Central memory CD8-positive, alpha-beta T cell (primary cell): ENCODE data around the gene ELAPOR1.

Experiments used
- ATAC-seq: fragments of 150-1000 bp; cut with Tn5 transposase; replicated peaks from 2 replicates; pipeline ENCODE4 v1.10.0; 2022; ENCODE audit warnings: mild to moderate bottlenecking, moderate FRiP score, moderate number of reproducible peaks; ENCODE audit not compliant: poor library complexity, severe bottlenecking; ENCODE audit errors: extremely low read depth
- DNase-seq, 2 donors: peaks; one replicate each; pipeline ENCODE4 v3.0.0; 2021; ENCODE audit warnings: low spot score in 2 of 2
- H3K27ac Mint-ChIP-seq: one replicate; pipeline ENCODE4 v1.8.0; 2022; ENCODE audit warnings: low read depth, mild to moderate bottlenecking, moderate library complexity, mixed read lengths
- H3K27me3 Mint-ChIP-seq: one replicate; pipeline ENCODE4 v1.8.0; 2022; ENCODE audit warnings: mixed read lengths
- H3K36me3 Mint-ChIP-seq: one replicate; pipeline ENCODE4 v1.8.0; 2022; ENCODE audit warnings: mild to moderate bottlenecking, moderate library complexity, mixed read lengths; ENCODE audit not compliant: insufficient read depth
- H3K4me1 Mint-ChIP-seq: one replicate; pipeline ENCODE4 v1.8.0; 2022; ENCODE audit warnings: mixed read lengths
- H3K4me3 Mint-ChIP-seq: one replicate; pipeline ENCODE4 v1.8.0; 2022; ENCODE audit warnings: mild to moderate bottlenecking, moderate library complexity, mixed read lengths
- H3K9me3 Mint-ChIP-seq: one replicate; pipeline ENCODE4 v1.8.0; 2022; ENCODE audit warnings: mixed read lengths

Gene ELAPOR1

DNA sequence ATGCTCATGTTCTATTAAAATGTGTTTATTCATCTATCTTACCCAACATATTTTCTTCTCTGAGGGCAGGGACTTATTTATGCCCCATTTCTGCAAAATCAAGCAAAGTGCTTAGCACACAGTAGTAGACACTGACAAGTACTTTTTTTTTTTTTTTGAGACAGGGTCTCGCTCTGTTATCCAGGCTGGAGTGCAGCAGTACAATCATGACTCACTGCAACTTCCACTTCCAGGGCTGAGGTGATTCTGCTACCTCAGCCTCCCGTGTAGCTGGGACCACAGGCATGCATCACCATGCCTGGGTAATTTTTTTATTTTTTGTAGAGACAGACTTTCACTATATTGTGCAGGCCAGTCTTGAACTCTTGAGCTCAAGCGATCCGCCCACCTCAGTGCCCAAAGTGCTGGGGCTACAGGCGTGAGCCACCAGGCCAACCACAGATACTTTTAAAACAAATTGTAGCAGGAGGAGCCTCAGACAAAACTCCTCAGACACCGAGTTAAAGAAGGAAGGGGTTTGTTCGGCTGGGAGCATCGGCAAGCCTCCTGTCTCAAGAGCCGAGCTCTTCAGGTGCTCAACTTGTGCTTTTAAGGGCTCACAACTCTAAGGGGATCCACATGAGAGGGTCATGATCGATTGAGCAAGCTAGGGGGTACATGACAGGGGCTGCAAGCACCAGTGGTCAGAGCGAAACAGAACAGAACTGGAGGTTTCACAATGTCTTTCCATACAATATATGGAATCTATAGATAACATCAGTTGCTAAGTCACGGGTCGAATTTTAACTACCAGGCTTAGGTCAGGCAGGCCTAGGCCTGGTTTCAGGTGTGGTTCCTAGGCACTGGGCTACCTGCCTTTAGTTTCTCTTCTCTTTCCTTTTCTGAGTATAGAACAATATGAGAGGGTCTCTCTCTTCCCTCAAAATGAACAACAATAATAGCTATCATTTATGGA is 29.1 kb upstream of the ELAPOR1 start:
- Mint-ChIP-seq H3K36me3 (peaks cover 6% of the 10 kb centered on the region), H3K4me1 (no peaks in the 10 kb centered on the region), H3K4me3 (no peak overlapping the region), H3K27me3 (no peaks in the 10 kb centered on the region), H3K27ac (no peak overlapping the region), H3K9me3 (no peaks in the 10 kb centered on the region)
- DNase-seq (no peak), ATAC-seq (no peak)

DNA sequence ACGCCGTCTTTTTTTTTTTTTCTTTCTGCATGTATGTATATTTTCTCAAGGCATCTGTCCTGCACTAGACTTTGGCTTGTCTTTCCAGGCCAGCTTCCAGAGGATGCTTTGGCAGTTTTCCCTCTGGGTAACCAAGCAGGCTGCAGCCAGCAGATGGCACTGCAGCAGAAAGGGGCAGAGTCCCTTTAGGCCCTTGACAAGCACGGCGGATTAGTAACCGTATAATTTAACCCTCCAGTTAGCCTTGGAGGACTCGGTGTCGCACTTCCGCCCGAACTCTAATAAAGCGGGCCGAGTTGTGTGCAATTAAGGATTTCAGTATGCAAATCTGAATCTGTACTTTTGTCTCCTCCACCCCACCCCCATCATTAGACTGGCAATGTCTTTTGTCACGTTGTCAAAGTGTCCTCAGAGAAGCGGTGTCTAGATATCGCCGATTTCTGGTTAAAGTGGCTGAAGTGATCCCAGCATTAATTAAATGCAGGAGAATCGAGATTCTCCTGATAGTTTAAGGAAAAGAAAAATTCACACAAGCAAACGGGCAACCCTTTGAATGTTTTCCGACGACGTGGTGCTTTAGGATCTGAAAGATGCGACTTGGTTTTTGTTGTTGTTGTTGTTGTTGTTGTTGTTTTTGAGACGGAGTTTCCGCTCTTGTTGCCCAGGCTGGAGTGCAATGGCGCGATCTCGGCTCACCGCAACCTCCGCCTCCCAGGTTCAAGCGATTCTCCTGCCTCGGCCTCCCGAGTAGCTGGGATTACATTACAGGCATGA is 24.5 kb upstream of the ELAPOR1 start:
- peak overlapping the region; percentile 96 for H3K27ac Mint-ChIP-seq
- peaks cover 14% of the 10 kb centered on the region for H3K36me3 Mint-ChIP-seq
- H3K4me1 Mint-ChIP-seq, result peaks cover 30% of the 10 kb centered on the region
- DNase-seq, result no peak
- H3K27me3 Mint-ChIP-seq, result no peaks in the 10 kb centered on the region
- H3K4me3 Mint-ChIP-seq, result peak overlapping the region; percentile 95
- no peaks in the 10 kb centered on the region for H3K9me3 Mint-ChIP-seq
- no peak for ATAC-seq

DNA sequence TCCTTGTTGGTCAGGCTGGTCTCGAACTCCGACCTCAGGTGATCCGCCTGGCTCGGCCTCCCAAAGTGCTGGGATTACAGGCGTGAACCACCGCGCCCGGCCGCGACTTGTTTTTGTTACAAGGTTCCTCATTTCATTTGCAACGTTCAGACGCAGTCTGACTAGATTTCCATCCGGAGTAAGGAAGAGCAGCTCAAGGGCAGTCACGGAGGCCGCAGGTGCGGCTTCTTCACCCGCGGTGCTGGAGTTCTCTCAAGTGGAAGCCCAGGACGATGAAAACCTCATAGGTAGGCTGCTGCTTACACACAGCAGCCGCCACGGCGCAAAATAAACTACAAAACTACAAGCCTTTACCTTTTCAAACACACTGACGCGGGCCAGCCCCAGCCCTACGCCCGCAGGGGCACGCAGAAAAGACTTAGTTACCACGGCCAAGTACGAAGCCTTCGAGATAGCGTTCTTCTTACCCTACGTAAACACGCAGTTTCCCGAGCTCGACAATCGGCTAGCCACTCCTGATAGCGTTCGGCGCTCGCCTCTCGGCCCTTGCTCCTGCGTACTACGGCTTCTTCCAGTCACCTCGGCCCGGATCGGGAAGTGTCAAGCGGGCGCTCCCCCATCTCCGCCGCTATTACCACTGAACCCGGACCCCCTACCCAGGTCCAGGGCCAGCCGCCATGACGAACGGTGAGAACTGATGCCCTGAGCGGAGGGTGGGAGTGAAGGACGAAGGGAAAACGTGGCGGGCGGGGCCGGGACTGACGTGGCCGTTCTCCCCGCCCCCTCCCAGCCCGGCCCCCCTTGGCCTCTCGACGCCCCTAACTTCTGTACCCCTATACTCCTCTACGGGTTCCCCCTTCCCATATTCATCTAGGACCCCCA is 23.5 kb upstream of the ELAPOR1 start, which contains the start of gene TMEM167B:
TMEM167B (plus strand) TSS at position 569 of the 882 bp plus-strand sequence; CDS start at position 678, 109 bp downstream.
- H3K27ac Mint-ChIP-seq, result peak within 1 kb of the TSS; percentile 96
- ATAC-seq (peak; percentile 88), DNase-seq (peak; percentile 72 to 80)
- H3K9me3 Mint-ChIP-seq, result no peaks in the 10 kb centered on the region
- peaks cover 19% of the 10 kb centered on the region for H3K36me3 Mint-ChIP-seq
- H3K4me1 Mint-ChIP-seq, result peaks cover 30% of the 10 kb centered on the region
- H3K27me3 Mint-ChIP-seq, result no peaks in the 10 kb centered on the region
- H3K4me3 Mint-ChIP-seq, result peak within 1 kb of the TSS; percentile 95

DNA sequence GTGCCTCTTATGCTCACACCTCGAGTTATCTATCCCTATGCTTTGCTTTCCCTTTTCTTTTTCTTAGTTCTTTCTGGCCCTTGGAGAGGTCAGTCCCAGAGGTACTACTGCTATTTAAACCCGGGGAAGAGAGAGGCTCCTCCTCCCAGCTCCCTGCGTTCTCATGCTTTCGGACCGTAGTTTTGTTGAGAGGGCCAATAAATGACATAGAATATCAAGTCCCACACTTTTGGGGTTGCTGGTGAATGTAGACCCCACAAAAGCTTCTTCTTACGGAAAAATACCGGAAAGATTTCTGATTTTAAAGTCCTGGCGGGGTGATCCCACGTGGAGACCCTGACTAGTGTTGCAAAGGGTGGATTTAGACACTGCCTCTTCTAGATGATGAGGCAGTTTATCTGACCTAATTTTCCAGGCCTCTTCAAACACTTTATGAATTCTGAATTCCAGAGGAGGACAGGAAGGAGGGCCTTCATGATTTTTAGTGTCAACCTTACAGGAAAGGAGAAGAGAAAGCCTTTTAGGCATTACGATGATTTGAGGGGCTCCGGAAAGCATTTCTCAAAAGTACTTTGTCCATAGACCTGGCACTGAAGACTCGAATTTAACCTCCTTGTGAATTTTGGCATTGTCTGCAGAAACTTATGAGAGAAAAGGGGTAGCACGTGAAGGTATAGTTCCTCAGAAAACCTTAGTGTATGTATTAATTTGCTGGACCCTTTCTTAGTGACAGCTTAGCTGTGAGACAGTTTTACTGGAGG is 22.7 kb upstream of the ELAPOR1 start:
- peak overlapping the region; percentile 96 for H3K27ac Mint-ChIP-seq
- peak; percentile 11 for ATAC-seq
- peaks cover 23% of the 10 kb centered on the region for H3K36me3 Mint-ChIP-seq
- peak overlapping the region; percentile 95 for H3K4me3 Mint-ChIP-seq
- DNase-seq, result no peak
- no peaks in the 10 kb centered on the region for H3K27me3 Mint-ChIP-seq
- peaks cover 30% of the 10 kb centered on the region for H3K4me1 Mint-ChIP-seq
- H3K9me3 Mint-ChIP-seq, result no peaks in the 10 kb centered on the region

DNA sequence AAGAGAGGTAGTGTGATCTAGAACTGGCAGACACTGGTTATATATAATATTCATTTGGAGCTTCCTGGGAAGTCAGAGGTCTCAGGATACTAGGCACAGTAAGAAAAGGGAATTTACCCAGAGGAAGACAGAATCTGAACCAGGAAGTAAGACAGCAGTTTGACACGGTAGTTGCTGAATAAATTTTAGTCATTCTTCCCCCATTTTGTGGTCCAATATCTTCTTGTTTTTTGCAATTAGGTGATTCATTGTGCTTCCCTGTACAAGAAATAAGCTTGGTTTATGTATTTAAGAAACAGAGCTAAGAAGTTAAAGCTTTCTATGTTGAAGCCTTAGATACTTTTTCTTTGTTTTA is 22.1 kb upstream of the ELAPOR1 start:
- peak overlapping the region; percentile 95 for H3K4me3 Mint-ChIP-seq
- H3K27ac Mint-ChIP-seq, result peak overlapping the region; percentile 96
- no peak for DNase-seq
- no peaks in the 10 kb centered on the region for H3K27me3 Mint-ChIP-seq
- H3K36me3 Mint-ChIP-seq, result peaks cover 23% of the 10 kb centered on the region
- peaks cover 30% of the 10 kb centered on the region for H3K4me1 Mint-ChIP-seq
- H3K9me3 Mint-ChIP-seq, result no peaks in the 10 kb centered on the region
- no peak for ATAC-seq

DNA sequence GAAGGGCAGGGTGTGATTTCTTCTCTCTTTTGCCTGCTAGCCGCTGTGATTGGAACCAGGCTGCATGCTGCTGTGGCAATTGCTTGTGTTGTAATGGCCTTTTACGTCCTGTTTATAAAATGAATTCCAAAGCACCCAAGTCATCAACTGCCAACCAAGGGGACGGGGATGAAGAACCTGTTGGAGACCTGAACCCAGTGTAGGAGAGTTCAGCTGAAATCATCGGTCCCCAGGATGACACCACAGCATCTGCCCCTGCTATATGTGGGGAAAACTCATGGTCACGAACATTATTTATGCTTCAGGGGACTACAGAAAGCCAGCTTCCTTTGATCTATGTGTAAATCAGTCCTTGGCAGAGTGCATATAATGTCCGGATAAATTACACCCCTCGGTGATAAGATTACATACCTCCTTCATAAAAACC is 19.5 kb upstream of the ELAPOR1 start:
- no peak for ATAC-seq
- H3K27ac Mint-ChIP-seq, result no peak overlapping the region
- DNase-seq, result no peak
- peaks cover 21% of the 10 kb centered on the region for H3K36me3 Mint-ChIP-seq
- H3K4me1 Mint-ChIP-seq, result peaks cover 30% of the 10 kb centered on the region
- no peaks in the 10 kb centered on the region for H3K9me3 Mint-ChIP-seq
- no peaks in the 10 kb centered on the region for H3K27me3 Mint-ChIP-seq
- no peak overlapping the region for H3K4me3 Mint-ChIP-seq

DNA sequence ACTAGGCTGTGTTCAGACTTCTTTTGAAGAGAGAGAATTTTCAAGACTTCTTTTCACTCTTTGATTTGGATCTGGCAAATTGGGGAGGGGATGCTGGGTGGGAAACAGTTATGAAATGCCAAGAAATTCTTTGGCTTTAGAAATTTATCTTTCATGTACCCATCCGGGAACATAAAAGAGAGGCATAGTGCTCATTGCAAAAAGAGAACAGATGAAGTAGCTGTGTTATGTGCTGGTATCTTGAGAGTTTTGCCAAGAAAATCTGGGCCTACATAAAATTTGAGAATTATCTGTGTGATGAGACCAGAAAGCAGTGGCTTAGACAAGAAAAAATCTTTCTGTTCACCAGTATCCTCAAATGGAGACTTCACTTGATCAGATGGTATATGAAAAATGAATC is 19.0 kb upstream of the ELAPOR1 start:
- DNase-seq, result no peak
- Mint-ChIP-seq H3K27ac (no peak overlapping the region), H3K4me3 (no peak overlapping the region), H3K4me1 (peaks cover 33% of the 10 kb centered on the region), H3K27me3 (no peaks in the 10 kb centered on the region), H3K9me3 (no peaks in the 10 kb centered on the region), H3K36me3 (peaks cover 21% of the 10 kb centered on the region)
- no peak for ATAC-seq

DNA sequence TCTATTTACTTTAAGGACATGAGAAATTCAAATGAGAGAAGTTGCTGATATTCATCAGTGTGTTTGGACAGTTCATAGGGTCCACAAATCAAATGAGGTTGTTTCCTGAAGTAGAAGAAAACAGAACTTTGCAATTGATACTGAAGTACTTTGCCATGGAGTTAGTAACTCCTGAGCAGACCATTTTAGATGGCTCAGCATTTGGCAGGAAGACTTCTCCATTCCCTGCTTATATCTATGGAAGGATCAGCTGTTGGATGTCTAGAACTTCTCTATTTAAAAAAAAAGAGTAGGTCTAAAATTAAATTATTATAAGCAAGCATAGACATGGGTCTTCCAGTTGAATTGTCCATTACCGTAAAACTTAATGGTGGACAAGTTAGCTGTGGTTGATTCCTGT is 18.3 kb upstream of the ELAPOR1 start:
- no peak overlapping the region for H3K27ac Mint-ChIP-seq
- no peaks in the 10 kb centered on the region for H3K9me3 Mint-ChIP-seq
- no peak for DNase-seq
- H3K4me3 Mint-ChIP-seq, result no peak overlapping the region
- peaks cover 26% of the 10 kb centered on the region for H3K36me3 Mint-ChIP-seq
- peaks cover 32% of the 10 kb centered on the region for H3K4me1 Mint-ChIP-seq
- no peak for ATAC-seq
- H3K27me3 Mint-ChIP-seq, result no peaks in the 10 kb centered on the region

DNA sequence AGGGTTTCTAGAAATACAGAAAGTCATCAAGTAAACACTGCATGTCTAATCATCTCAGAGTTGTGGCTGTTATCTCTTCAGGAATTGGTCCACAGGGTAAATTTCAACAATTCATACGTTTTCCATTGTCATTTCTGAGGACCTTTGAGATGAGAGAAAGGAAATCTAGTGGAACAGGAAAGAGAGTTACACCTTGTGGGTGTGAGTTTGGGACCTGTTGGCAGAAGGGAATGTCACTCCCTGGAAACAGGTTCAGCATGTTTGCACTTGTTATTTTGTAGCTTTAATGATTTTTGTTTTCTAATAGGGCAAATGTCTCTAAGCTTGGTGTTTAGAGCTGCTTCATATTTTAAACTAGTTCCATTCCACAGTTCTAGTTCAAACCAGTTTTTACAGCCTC is 17.8 kb upstream of the ELAPOR1 start:
- no peak overlapping the region for H3K27ac Mint-ChIP-seq
- H3K4me1 Mint-ChIP-seq, result peaks cover 33% of the 10 kb centered on the region
- H3K36me3 Mint-ChIP-seq, result peaks cover 31% of the 10 kb centered on the region
- DNase-seq (no peak), ATAC-seq (no peak)
- H3K27me3 Mint-ChIP-seq, result no peaks in the 10 kb centered on the region
- H3K9me3 Mint-ChIP-seq, result no peaks in the 10 kb centered on the region
- H3K4me3 Mint-ChIP-seq, result no peak overlapping the region

DNA sequence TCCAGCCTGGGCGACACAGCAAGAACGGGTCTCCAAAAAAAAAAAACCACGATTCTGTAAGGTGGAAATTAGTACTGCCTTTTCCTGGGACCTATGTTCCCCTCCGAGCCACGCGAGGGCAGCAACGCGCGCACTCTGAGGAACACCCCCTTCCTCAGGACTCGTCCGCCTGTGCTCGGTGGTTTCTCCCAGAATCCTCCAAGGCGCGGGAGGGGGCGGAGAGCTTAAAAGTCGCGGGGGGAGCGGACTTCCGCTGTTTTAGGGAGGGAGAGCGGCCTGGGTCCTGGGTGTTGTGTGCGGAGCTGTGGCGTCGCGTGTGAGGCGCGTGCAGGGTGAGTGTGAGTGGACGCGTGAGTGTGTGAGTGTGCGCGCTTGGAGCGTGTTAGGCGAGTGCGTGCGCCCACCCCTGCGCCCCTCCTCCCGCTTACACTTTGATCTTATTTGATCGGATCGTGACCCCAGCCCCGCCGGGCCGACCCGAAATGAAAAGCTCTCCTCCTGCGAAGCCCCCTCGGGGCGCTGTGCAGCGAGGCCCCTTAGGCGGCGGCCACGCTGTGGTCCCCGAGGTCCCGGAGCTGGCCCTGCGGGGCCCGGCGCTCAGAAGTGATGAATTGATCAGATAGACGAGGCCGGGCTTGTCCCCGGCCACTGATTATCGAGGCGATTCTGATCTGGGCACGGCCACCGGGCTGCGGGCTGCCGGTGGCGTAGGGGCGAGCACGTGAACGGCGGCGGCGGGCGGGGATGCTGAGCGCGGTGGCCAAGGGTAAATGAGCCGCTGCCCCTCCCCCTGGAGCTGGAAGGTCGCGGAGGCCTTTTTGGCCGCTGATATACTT is 13.8 kb upstream of the ELAPOR1 start:
- Mint-ChIP-seq H3K9me3 (no peaks in the 10 kb centered on the region), H3K27me3 (no peaks in the 10 kb centered on the region), H3K36me3 (peaks cover 20% of the 10 kb centered on the region), H3K4me1 (peaks cover 15% of the 10 kb centered on the region), H3K4me3 (peak overlapping the region; percentile 97), H3K27ac (peak overlapping the region; percentile 98)
- DNase-seq (peak; percentile 94 to 96), ATAC-seq (peak; percentile 91)
